ENCODE data around the gene COL25A1. TPM values are rescaled to one million over a fixed set of nuclear protein-coding genes. Genes with fewer than 3 reads are reported as not detected.

The COL25A1 gene
- total RNA-seq = 1 to 10 TPM in 1 of 9 donors, under 1 TPM in 8; 0.21 to 1.8 (median 0.50) TPM
- polyA plus RNA-seq = under 1 TPM; 0.19 to 0.21 TPM
- long read RNA-seq, donor 1 = 0 reads
- long read RNA-seq, donor 2 = 0 reads
- long read RNA-seq, donor 3 = 0 reads

DNA sequence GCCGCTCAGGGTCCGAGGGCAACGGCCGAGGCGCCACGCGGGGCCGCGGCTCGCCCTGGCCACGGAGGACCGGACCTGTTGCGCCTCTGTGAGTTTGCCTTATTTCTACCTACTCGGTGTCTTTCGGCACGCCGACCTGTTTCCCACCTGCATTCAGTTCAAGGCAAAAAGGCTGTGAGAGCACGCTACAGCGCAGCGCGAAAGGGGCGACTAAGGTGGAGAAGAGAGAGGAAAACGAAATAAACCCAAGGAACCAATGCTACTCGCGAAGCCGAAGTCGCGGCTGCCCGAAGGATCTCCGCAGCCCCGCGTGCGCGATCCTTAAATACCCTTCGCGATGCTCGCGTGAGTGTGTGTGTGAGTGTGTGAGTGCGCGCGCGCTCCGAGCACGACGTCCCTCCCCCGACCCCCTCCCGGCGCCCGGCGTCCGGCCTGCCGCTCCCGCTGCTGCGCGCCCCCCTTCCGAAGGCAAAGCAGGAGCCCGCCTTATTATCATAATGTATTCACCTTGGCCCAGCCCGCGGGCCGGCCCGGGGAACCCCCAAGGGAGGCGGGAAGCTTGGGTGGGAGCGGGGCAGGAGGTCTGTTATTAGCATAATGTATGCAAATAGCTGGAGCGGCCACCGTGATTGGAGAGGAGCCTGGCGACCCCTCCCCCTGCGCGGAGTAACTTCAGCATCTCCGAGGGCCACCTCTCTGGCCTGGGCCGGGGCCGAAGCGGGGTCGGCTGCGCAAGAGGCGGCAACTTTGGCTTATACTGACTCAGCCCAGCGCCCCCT is at the start of gene COL25A1:
TSS of gene COL25A1 (minus strand) at position 298 of the 779 bp plus-strand sequence.
- DNase-seq (peak; percentile 50 to 77 (median 59)), ATAC-seq (peak; percentile 61 to 86 (median 80))
- Histone ChIP-seq H3K27ac (peak within 1 kb of the TSS in 6 of 12 donors; percentile 8 to 41 (median 24)), H3K4me1 (peaks cover 0 to 18% (median 10%) of the 10 kb centered on the region in 12 donors), H3K36me3 (no peaks in the 10 kb centered on the region), H3K4me3 (peak within 1 kb of the TSS; percentile 50 to 73 (median 62)), H3K9me3 (no peaks in the 10 kb centered on the region), H3K27me3 (peaks cover 0 to 55% (median 17%) of the 10 kb centered on the region in 9 donors)
- WGBS, 4 donors = 0 to 1% (median 1%) methylated on average over 43 to 76 of the region's 76 CpGs
- intact Hi-C loops (cut with DNase I) = no loop called here
- no peak for TF ChIP-seq POLR2A (IDR thresholded peaks at IDR 0.05)
- TF ChIP-seq, protein P1, sequence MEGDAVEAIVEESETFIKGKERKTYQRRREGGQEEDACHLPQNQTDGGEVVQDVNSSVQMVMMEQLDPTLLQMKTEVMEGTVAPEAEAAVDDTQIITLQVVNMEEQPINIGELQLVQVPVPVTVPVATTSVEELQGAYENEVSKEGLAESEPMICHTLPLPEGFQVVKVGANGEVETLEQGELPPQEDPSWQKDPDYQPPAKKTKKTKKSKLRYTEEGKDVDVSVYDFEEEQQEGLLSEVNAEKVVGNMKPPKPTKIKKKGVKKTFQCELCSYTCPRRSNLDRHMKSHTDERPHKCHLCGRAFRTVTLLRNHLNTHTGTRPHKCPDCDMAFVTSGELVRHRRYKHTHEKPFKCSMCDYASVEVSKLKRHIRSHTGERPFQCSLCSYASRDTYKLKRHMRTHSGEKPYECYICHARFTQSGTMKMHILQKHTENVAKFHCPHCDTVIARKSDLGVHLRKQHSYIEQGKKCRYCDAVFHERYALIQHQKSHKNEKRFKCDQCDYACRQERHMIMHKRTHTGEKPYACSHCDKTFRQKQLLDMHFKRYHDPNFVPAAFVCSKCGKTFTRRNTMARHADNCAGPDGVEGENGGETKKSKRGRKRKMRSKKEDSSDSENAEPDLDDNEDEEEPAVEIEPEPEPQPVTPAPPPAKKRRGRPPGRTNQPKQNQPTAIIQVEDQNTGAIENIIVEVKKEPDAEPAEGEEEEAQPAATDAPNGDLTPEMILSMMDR (IDR thresholded peaks at IDR 0.05) = no peak

DNA sequence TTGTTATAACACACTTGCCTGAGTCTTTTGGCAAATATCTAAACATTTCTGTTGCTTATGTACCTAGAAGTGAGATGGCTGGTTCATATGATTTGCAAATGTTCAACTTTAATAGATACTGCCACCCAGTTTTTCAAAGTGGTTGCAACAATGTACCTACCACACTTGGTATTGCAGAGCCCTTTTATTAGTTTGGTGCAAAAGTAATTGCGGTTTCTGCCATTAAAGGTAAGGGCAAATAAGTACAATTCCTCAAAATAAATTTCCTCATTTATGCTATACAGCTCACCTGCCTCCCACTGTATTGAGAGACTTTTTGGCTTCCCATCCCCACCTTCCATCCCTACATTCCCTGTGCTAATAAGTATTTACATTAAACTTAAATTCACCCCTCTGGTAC is 47.7 kb upstream of the COL25A1 start:
- Histone ChIP-seq H3K9me3 (peaks cover 0 to 32% (median 2%) of the 10 kb centered on the region in 12 donors), H3K4me1 (no peaks in the 10 kb centered on the region), H3K27ac (no peak overlapping the region), H3K4me3 (no peak overlapping the region), H3K27me3 (no peaks in the 10 kb centered on the region), H3K36me3 (no peaks in the 10 kb centered on the region)
- intact Hi-C loops (cut with DNase I) = no loop called here
- TF ChIP-seq POLR2A (IDR thresholded peaks at IDR 0.05) = no peak
- TF ChIP-seq, protein P1 (IDR thresholded peaks at IDR 0.05) = no peak
- WGBS, 4 donors = 89 to 96% (median 94%) methylated on average over 1 of the region's 1 CpG
- ATAC-seq (no peak), DNase-seq (no peak)

- Histone ChIP-seq H3K4me1 (no peaks in the 10 kb centered on the region), H3K27ac (no peak overlapping the region), H3K36me3 (no peaks in the 10 kb centered on the region), H3K9me3 (peaks cover 0 to 1% (median 0%) of the 10 kb centered on the region in 12 donors), H3K27me3 (no peaks in the 10 kb centered on the region), H3K4me3 (no peak overlapping the region)
- no peak for TF ChIP-seq POLR2A (IDR thresholded peaks at IDR 0.05)
- TF ChIP-seq, protein P1 (IDR thresholded peaks at IDR 0.05) = no peak
- ATAC-seq (no peak), DNase-seq (no peak)
- WGBS, 4 donors = 74 to 82% (median 76%) methylated on average over 10 of the region's 10 CpGs
- intact Hi-C loops (cut with DNase I) = no loop called here
Observed at GRCh38 chr4:109334129-109335105, 32.0 kb upstream of the COL25A1 start.

Measured in heart left ventricle (tissue), 16 donors.